ENCODE results near the gene GCSAM.

The GCSAM gene

DNA sequence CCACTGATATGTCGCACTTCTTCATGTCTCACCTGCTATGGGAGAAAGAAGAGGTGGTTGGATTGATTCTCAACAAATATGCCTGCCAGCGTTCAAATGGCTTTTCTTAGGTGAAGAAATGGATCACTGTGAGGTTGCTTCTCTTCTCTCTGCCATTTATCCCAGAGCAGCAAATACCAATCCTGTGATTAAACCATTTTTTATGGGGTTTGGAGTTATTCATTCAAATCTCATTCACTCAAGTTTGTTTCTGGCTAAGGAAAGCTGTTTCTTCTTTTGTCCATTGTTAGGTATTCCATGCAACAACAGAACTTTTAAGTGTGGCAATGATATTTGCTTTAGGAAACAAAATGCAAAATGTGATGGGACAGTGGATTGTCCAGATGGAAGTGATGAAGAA lies 59.0 kb downstream of the GCSAM start:
- no peak for DNase-seq (ENCODE audit: low read depth in 2 of 2)

GRCh38 chr3:112072387-112073060 lies 60.5 kb downstream of the GCSAM start:
- DNase-seq (ENCODE audit: low read depth in 2 of 2), result peak; percentile 16 to 29
